GM10266 (cell line): ENCODE data around the gene BBS9.

Experiments used
- DNase-seq: peaks from one replicate; pipeline ENCODE4 v3.0.0; 2012; ENCODE audit errors: extremely low spot score
- TF ChIP-seq, protein P1 (sequence below): IDR thresholded peaks from 2 replicates; pipeline ENCODE4 v1.5.1; 2012; ENCODE audit warnings: mild to moderate bottlenecking, low read depth; ENCODE audit not compliant: control insufficient read depth, insufficient read depth; ENCODE audit errors: missing control alignments

BBS9 gene

DNA sequence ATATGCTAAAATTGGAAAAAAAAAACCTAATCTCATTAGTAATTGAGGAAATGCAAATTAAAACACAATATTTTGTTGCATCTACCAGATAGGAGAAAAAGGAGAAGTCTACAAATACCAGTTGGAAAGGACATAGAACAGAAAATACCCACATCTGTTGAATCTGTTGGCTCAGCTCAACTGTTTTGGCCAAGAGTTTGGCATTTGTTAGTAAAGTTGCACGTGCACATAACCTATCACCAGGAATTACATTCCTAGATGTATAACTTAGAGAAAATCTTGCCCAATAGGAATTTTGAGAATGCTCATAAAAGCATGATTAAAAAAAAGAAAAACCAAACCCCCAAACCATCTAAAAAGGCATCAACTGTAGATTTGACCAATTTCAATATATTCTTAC, 493.9 kb downstream of the BBS9 start:
- DNase-seq, result no peak
- TF ChIP-seq, protein P1, sequence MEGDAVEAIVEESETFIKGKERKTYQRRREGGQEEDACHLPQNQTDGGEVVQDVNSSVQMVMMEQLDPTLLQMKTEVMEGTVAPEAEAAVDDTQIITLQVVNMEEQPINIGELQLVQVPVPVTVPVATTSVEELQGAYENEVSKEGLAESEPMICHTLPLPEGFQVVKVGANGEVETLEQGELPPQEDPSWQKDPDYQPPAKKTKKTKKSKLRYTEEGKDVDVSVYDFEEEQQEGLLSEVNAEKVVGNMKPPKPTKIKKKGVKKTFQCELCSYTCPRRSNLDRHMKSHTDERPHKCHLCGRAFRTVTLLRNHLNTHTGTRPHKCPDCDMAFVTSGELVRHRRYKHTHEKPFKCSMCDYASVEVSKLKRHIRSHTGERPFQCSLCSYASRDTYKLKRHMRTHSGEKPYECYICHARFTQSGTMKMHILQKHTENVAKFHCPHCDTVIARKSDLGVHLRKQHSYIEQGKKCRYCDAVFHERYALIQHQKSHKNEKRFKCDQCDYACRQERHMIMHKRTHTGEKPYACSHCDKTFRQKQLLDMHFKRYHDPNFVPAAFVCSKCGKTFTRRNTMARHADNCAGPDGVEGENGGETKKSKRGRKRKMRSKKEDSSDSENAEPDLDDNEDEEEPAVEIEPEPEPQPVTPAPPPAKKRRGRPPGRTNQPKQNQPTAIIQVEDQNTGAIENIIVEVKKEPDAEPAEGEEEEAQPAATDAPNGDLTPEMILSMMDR, result no peak

DNA sequence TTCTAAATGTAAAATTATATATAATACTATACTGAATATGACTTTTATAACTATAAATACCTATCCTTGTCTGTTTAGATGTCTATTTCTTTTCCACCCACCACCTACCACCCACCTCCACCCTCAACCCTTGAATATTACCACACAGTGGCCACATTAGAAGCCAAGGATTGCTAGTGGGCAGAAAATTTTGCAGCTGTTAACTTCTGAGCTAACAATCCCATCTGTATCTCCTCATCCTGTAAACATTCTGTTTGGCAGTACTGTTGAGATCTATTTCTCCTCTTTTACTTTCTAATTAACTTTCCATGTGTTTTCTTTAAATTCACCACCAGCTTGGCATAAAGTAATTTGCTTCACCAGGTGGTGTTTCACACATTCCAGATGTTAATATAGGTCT, 494.9 kb downstream of the BBS9 start:
- TF ChIP-seq, protein P1, result no peak
- no peak for DNase-seq

DNA sequence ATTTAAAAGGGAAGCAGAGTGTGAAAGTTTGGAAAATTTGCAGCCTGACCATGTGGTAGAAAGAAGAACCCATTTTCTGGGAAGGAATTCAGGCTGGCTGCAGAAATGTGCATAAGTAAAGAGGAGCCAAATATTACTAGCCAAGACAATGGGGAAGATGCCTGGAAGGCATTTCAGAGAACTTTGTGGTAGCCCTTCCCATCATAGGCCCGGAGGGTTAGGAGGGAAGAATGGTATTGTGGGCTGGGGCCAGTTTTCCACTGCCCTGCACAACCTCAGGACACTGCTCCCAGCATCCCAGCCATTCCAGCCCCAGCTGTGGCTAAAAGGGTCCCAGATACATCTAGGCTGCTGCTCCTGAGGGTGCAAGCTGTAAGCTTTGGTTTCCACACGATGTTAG, 497.5 kb downstream of the BBS9 start:
- TF ChIP-seq, protein P1, result no peak

DNA sequence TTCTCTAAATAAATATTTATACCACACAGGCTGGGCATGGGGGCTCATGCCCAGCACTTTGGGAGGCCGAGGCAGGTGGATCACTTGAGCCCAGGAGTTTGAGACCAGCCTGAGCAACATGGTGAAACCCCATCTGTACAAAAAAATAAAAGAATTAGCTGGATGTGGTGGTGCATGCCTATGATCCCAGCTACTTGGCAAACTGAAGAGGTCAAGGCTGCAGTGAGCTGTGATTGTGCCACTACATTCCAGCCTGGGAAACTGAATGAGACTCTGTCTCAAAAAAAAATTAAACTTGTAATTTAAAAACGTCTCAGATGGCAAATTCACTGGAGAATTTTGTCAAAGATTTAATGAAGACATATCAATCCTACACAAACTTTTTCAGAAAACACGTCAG, 498.4 kb downstream of the BBS9 start:
- DNase-seq, result no peak
- TF ChIP-seq, protein P1, result no peak

More for the DNA sequence above, 497.5 kb downstream of the BBS9 start:
- no peak for DNase-seq

DNA sequence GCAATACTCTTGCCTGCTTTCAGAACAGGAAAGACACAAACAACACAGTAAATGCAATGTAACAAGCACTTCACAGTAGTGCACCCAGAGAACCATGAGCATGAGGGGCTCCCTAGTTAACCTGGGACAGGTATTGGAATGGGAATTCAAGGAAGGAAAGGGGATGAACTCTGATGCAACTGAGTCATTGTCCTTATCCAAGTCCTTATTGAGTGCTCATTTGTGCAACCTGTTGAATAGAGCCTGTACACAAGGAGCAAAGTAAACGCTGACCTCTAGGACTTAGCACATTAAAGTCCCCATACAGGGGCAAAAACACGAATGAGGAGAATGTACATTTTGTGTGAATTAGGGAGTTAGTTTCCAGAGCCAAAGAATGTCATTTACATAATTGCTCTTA, 499.5 kb downstream of the BBS9 start:
- TF ChIP-seq, protein P1, result no peak
- no peak for DNase-seq

DNA sequence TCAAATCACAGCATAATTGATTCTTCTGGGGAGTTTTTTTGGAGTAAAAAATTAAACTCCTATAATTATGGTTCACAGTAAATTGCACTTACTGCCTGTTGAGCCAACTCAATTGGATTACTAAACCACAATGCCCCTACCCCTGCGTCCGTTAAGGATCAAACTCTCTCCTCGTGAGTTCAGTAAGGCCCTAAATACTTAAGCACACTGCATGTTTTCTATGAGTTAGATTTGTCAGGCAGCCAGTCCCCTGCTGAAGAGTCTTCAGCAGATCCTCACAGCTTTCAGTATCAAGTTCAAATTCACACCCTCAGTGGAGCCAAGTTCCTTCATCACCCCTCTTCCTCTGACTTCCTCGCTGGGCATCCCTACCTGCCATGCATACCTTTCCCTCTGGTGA, 501.0 kb downstream of the BBS9 start:
- TF ChIP-seq, protein P1, result no peak
- no peak for DNase-seq

DNA sequence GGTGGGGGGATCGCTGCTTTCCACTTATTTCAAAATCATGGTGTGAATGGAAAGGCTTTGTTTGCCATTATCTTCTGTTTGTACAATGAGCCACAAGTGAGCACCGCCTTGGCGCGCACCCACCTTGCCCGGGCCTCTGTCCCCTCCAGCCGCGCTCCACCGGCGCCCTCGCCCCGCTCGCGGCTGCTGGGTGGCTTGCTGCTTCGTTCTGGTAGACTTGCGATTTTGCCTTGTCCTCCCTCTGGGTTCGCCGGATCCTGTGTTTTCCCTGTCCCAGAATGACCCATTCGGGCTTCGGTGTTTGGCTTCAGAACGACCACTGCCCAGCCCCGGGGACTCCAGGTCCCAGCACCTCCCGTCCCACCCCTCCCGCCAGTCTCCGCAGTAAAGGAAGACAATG, 503.0 kb downstream of the BBS9 start:
- DNase-seq, result no peak
- TF ChIP-seq, protein P1, result no peak
